ENCODE results near the gene SPRED1. TPM values are rescaled to one million over a fixed set of nuclear protein-coding genes. Genes with fewer than 3 reads are reported as not detected.

SPRED1 gene
- total RNA-seq, 1 experiment from 2014 or later = 28.1 TPM

- intact Hi-C loops (cut with micrococcal nuclease) = no loop called here
- no TSS peak for BruUV-seq (replicated peaks)
These were observed 45.2 kb downstream of the SPRED1 start for GRCh38 chr15:38297623-38298388.

GRCh38 chr15:38299216-38299615, 46.6 kb downstream of the SPRED1 start:
- DNase-seq (ENCODE audit: unreplicated experiment) = peak; percentile 37
- H3K27me3 Mint-ChIP-seq (ENCODE audit: insufficient read depth, unreplicated experiment) = no peaks in the 10 kb centered on the region
- CTCF ChIA-PET = interaction anchor here (0.7 to 1.4 kb wide), 3 partner anchors 15 to 26 kb away, joined by 3 read pairs; no protein-coding TSS in a partner anchor
- peaks cover 20% of the 10 kb centered on the region for H3K36me3 Mint-ChIP-seq (ENCODE audit: insufficient read depth, unreplicated experiment)
- intact Hi-C loops (cut with micrococcal nuclease) = no loop called here
- POLR2A ChIA-PET = interaction anchor here (0.6 to 3.4 kb wide), 6 partner anchors 14 to 793 kb away, joined by 3 to 18 read pairs (median 6); partner anchors contain the start of gene SPRED1
- H3K4me1 Mint-ChIP-seq (ENCODE audit: insufficient read depth, unreplicated experiment) = peaks cover 21% of the 10 kb centered on the region
- BruUV-seq (replicated peaks) = no TSS peak
- no peak for TF ChIP-seq CTCF (IDR thresholded peaks at IDR 0.05; ENCODE audit: unreplicated experiment)
- no peak overlapping the region for H3K4me3 Mint-ChIP-seq (ENCODE audit: unreplicated experiment)
- H3K27ac Mint-ChIP-seq (ENCODE audit: low read depth, unreplicated experiment) = peak overlapping the region; percentile 49
- no peaks in the 10 kb centered on the region for H3K9me3 Mint-ChIP-seq (ENCODE audit: unreplicated experiment)

More at GRCh38 chr15:38297623-38298388, 45.2 kb downstream of the SPRED1 start:
- H3K4me1 Mint-ChIP-seq (ENCODE audit: insufficient read depth, unreplicated experiment) = peaks cover 21% of the 10 kb centered on the region
- ChIA-PET POLR2A (interaction anchor here (0.7 to 3.3 kb wide), 3 partner anchors 12 to 40 kb away, joined by 3 to 17 read pairs (median 4); no protein-coding TSS in a partner anchor), CTCF (interaction anchor here (0.6 to 1.4 kb wide), 2 partner anchors 17 to 302 kb away, joined by 3 read pairs; no protein-coding TSS in a partner anchor)
- H3K4me3 Mint-ChIP-seq (ENCODE audit: unreplicated experiment) = no peak overlapping the region
- H3K27me3 Mint-ChIP-seq (ENCODE audit: insufficient read depth, unreplicated experiment) = no peaks in the 10 kb centered on the region
- H3K27ac Mint-ChIP-seq (ENCODE audit: low read depth, unreplicated experiment) = no peak overlapping the region
- no peak for TF ChIP-seq CTCF (IDR thresholded peaks at IDR 0.05; ENCODE audit: unreplicated experiment)
- no peaks in the 10 kb centered on the region for H3K9me3 Mint-ChIP-seq (ENCODE audit: unreplicated experiment)
- peaks cover 18% of the 10 kb centered on the region for H3K36me3 Mint-ChIP-seq (ENCODE audit: insufficient read depth, unreplicated experiment)
- DNase-seq (ENCODE audit: unreplicated experiment) = peak; percentile 11

DNA sequence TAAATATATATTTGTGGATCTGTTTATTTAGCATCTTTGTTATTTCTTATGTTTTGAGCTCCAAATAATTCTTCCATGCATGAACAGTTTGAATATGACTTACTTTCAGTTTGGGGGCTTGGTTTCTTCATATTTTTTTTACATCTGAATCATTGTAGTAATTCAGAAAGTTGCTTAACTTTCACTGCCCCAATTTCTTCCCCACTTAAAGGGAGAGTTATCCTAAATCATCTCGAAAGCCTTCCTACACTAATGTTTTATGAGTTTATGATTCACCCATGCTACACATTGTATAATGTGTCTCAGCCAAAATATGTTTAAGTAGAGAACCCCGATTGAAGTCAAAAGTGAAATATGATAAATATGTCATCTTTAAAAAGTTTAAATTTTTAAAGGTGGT, 47.8 kb downstream of the SPRED1 start:
- peaks cover 20% of the 10 kb centered on the region for H3K36me3 Mint-ChIP-seq (ENCODE audit: insufficient read depth, unreplicated experiment)
- H3K27me3 Mint-ChIP-seq (ENCODE audit: insufficient read depth, unreplicated experiment) = no peaks in the 10 kb centered on the region
- H3K4me3 Mint-ChIP-seq (ENCODE audit: unreplicated experiment) = no peak overlapping the region
- POLR2A ChIA-PET = interaction anchor here (0.6 to 3.4 kb wide), 7 partner anchors 13 to 47 kb away, joined by 3 to 18 read pairs (median 5); partner anchors contain the start of gene SPRED1
- CTCF ChIA-PET = interaction anchor here (1.0 kb wide), 1 partner anchor 9 kb away, joined by 3 read pairs; no protein-coding TSS in a partner anchor
- H3K27ac Mint-ChIP-seq (ENCODE audit: low read depth, unreplicated experiment) = peak overlapping the region; percentile 39
- intact Hi-C loops (cut with micrococcal nuclease) = no loop called here
- no peaks in the 10 kb centered on the region for H3K9me3 Mint-ChIP-seq (ENCODE audit: unreplicated experiment)
- H3K4me1 Mint-ChIP-seq (ENCODE audit: insufficient read depth, unreplicated experiment) = peaks cover 21% of the 10 kb centered on the region
- no peak for TF ChIP-seq CTCF (IDR thresholded peaks at IDR 0.05; ENCODE audit: unreplicated experiment)
- BruUV-seq (replicated peaks) = no TSS peak
- DNase-seq (ENCODE audit: unreplicated experiment) = peak; percentile 46

DNA sequence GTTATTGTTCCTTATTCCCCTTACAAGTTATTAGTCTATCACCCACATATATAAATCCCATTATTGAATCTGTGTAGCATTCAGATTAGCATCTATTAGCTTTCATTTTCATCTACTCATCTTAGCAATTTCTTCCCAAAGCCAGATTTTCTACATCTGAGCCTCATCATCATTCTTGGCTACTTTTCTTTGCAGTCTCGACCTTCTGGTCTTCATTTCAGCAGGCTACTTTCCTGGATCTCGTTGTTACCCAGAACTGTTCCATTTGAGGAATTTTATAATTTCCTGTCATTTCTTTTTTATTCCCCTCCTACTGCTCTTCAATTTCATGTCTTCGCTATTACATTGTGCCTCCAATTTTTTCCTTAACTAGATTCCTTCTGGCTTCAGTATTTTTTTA, 51.8 kb downstream of the SPRED1 start:
- CTCF ChIA-PET = interaction anchor here (0.6 kb wide), 1 partner anchor 321 kb away, joined by 3 read pairs; no protein-coding TSS in a partner anchor
- no peaks in the 10 kb centered on the region for H3K27me3 Mint-ChIP-seq (ENCODE audit: insufficient read depth, unreplicated experiment)
- POLR2A ChIA-PET = interaction anchor here (0.9 to 1.0 kb wide), 3 partner anchors 13 to 47 kb away, joined by 3 read pairs; no protein-coding TSS in a partner anchor
- intact Hi-C loops (cut with micrococcal nuclease) = no loop called here
- peaks cover 29% of the 10 kb centered on the region for H3K4me1 Mint-ChIP-seq (ENCODE audit: insufficient read depth, unreplicated experiment)
- H3K36me3 Mint-ChIP-seq (ENCODE audit: insufficient read depth, unreplicated experiment) = peaks cover 26% of the 10 kb centered on the region
- no peak overlapping the region for H3K4me3 Mint-ChIP-seq (ENCODE audit: unreplicated experiment)
- DNase-seq (ENCODE audit: unreplicated experiment) = no peak
- no TSS peak for BruUV-seq (replicated peaks)
- no peaks in the 10 kb centered on the region for H3K9me3 Mint-ChIP-seq (ENCODE audit: unreplicated experiment)
- H3K27ac Mint-ChIP-seq (ENCODE audit: low read depth, unreplicated experiment) = peak overlapping the region; percentile 33
- no peak for TF ChIP-seq CTCF (IDR thresholded peaks at IDR 0.05; ENCODE audit: unreplicated experiment)

Data from MCF 10A (cell line).